Chondrocyte (in vitro differentiated cells): Measurements from ENCODE around the gene ACAP3. TPM values are rescaled to one million over a fixed set of nuclear protein-coding genes. Genes with fewer than 3 reads are reported as not detected.
"Not testable (repeated sequence)": the region's sequence is repeated elsewhere in the genome, so short reads cannot be mapped to it uniquely, and the experiment has no call there.

ENCODE experiments used
- DNase-seq: peaks from one replicate; pipeline ENCODE4 v3.0.0; 2021; ENCODE audit warnings: mixed read lengths, low spot score
- H3K27ac Mint-ChIP-seq: one replicate; pipeline ENCODE4 v1.8.0; 2021; ENCODE audit warnings: mild to moderate bottlenecking, moderate library complexity, mixed read lengths; ENCODE audit not compliant: unreplicated experiment
- H3K27me3 Mint-ChIP-seq: 2 replicates; pipeline ENCODE4 v1.8.0; 2021; ENCODE audit warnings: low read depth, mixed read lengths
- H3K36me3 Mint-ChIP-seq: 2 replicates; pipeline ENCODE4 v1.8.0; 2021; ENCODE audit warnings: low read depth, mixed read lengths
- H3K4me1 Mint-ChIP-seq: 2 replicates; pipeline ENCODE4 v1.8.0; 2021; ENCODE audit warnings: low read depth, mild to moderate bottlenecking, mixed read lengths
- H3K4me3 Mint-ChIP-seq: one replicate; pipeline ENCODE4 v1.8.0; 2021; ENCODE audit warnings: mild to moderate bottlenecking, moderate library complexity, mixed read lengths; ENCODE audit not compliant: unreplicated experiment
- H3K9me3 Mint-ChIP-seq: 2 replicates; pipeline ENCODE4 v1.8.0; 2021; ENCODE audit warnings: low read depth, mixed read lengths
- CTCF ChIP-seq: fragments of 200-600 bp; sonication (generic); IDR thresholded peaks from 2 replicates; pipeline ENCODE4 v1.5.0; 2021; ENCODE audit warnings: antibody characterized with exemption, mild to moderate bottlenecking, moderate library complexity
- total RNA-seq: library from RNA; stranded (reverse); gene quantifications from 3 replicates; pipeline ENCODE4 v1.2.1, GENCODE V29; 2021

Gene ACAP3
- total RNA-seq, 1 donor from 2014 or later, result 51.9 TPM

GRCh38 chr1:1254667-1254998 is 53.1 kb downstream of the ACAP3 start:
- Mint-ChIP-seq H3K27ac (no peak overlapping the region), H3K36me3 (peaks cover 18% of the 10 kb centered on the region), H3K4me3 (no peak overlapping the region), H3K4me1 (peaks cover 3% of the 10 kb centered on the region), H3K27me3 (no peaks in the 10 kb centered on the region), H3K9me3 (no peaks in the 10 kb centered on the region)
- no peak for TF ChIP-seq CTCF
- DNase-seq, result no peak

GRCh38 chr1:1253972-1254666 is 53.6 kb downstream of the ACAP3 start:
- no peaks in the 10 kb centered on the region for H3K27me3 Mint-ChIP-seq
- peaks cover 15% of the 10 kb centered on the region for H3K36me3 Mint-ChIP-seq
- H3K27ac Mint-ChIP-seq, result no peak overlapping the region
- peaks cover 3% of the 10 kb centered on the region for H3K4me1 Mint-ChIP-seq
- no peak for TF ChIP-seq CTCF
- H3K4me3 Mint-ChIP-seq, result no peak overlapping the region
- no peaks in the 10 kb centered on the region for H3K9me3 Mint-ChIP-seq
- no peak for DNase-seq

DNA sequence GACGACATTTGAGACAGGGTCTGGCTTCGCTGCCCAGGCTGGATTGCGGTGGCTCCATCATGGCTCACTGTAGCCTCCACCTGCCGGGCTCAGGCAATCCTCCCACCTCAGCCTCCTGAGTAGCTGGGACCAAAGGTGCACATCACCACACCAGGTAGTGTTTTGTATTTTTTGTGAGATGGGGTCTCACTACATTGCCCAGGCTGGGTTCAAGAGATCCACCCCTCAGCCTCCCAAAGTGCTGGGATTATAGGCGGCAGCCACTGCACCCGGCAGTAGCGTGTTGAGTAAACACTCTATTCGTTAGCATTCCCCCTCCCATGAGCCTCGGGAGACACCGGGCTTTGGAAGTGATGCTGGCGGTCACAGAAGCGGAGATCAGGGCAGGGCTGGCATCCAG is 54.4 kb downstream of the ACAP3 start:
- Mint-ChIP-seq H3K9me3 (no peaks in the 10 kb centered on the region), H3K36me3 (peaks cover 15% of the 10 kb centered on the region), H3K27ac (no peak overlapping the region), H3K4me1 (peaks cover 3% of the 10 kb centered on the region), H3K4me3 (no peak overlapping the region), H3K27me3 (no peaks in the 10 kb centered on the region)
- TF ChIP-seq CTCF, result no peak
- no peak for DNase-seq

DNA sequence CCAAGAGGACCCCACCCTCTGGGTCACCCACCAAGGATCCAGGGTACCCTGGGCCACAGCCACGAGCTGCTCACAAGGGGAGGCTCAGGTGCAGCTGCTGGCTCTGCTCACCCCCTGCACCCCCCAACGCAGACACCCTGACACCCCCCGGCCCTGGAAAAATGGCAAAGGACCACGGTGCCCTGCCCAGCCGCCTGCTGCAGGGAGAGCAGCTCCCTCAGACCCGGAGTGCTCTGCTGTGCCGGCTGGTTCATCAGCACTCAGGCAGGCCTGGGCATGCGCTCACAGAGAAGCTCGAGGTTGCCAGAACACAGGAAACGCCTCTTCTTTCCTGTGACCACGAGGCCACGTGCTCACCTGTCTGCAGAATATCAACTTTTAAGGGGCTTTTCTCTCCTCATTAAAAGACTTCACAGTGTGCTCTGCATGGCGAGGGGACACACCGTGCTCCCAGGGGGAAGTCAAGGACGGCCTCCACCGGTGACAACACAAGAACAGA is 56.9 kb downstream of the ACAP3 start:
- Mint-ChIP-seq H3K36me3 (peaks cover 8% of the 10 kb centered on the region), H3K27ac (no peak overlapping the region), H3K27me3 (no peaks in the 10 kb centered on the region), H3K4me3 (no peak overlapping the region), H3K4me1 (peaks cover 3% of the 10 kb centered on the region), H3K9me3 (no peaks in the 10 kb centered on the region)
- DNase-seq, result no peak
- TF ChIP-seq CTCF, result no peak

- H3K27ac Mint-ChIP-seq, H3K4me1 Mint-ChIP-seq, H3K9me3 Mint-ChIP-seq, H3K36me3 Mint-ChIP-seq, DNase-seq, H3K4me3 Mint-ChIP-seq, H3K27me3 Mint-ChIP-seq: not testable (repeated sequence)
Observed at GRCh38 chr1:1248009-1248913, 59.5 kb downstream of the ACAP3 start.
